Neural cell (in vitro differentiated cells): Measurements from ENCODE around the gene FAM83C. TPM values are rescaled to one million over a fixed set of nuclear protein-coding genes. Genes with fewer than 3 reads are reported as not detected.

ENCODE experiments used
- H2AFZ ChIP-seq: fragments of 200-600, 300-800 bp; sonication (generic), shearing (Covaris generic); 2 replicates; pipeline ENCODE4 v1.6.0; 2014; ENCODE audit warnings: low read depth, mild to moderate bottlenecking, antibody characterized with exemption, low read length, moderate library complexity
- H3F3A ChIP-seq: fragments of 200-600 bp; shearing (Covaris generic); 2 replicates; pipeline ENCODE4 v1.6.1; 2016; ENCODE audit warnings: mild to moderate bottlenecking, moderate library complexity, mixed read lengths, antibody characterized with exemption, low read length; ENCODE audit not compliant: insufficient read depth, poor library complexity, severe bottlenecking
- H3K27ac ChIP-seq: fragments of 200-600, 300-800 bp; sonication (generic), shearing (Covaris generic); 2 replicates; pipeline ENCODE4 v1.5.1; 2014; ENCODE audit warnings: mild to moderate bottlenecking, low read length, moderate library complexity
- H3K27me3 ChIP-seq: fragments of 300-800, 200-600 bp; sonication (generic), shearing (Covaris generic); 2 replicates; pipeline ENCODE4 v1.6.0; 2014; ENCODE audit warnings: mild to moderate bottlenecking, low read depth, low read length, moderate library complexity; ENCODE audit not compliant: insufficient read depth
- H3K36me3 ChIP-seq: fragments of 300-800, 200-600 bp; sonication (generic), shearing (Covaris generic); 2 replicates; pipeline ENCODE4 v1.5.1; 2014; ENCODE audit warnings: mild to moderate bottlenecking, antibody characterized with exemption, low read length, moderate library complexity; ENCODE audit not compliant: insufficient read depth
- H3K4me2 ChIP-seq: fragments of 300-800, 200-600 bp; sonication (generic), shearing (Covaris generic); 2 replicates; pipeline ENCODE4 v1.6.0; 2014; ENCODE audit warnings: mild to moderate bottlenecking, low read length
- H3K4me3 ChIP-seq: fragments of 300-800, 200-600 bp; sonication (generic), shearing (Covaris generic); 2 replicates; pipeline ENCODE4 v1.5.1; 2014; ENCODE audit warnings: mild to moderate bottlenecking, low read length, moderate library complexity
- H3K79me2 ChIP-seq: fragments of 200-600 bp; shearing (Covaris generic); replicated peaks from 2 replicates; pipeline ENCODE4 v1.6.0; 2014; ENCODE audit warnings: mild to moderate bottlenecking, low read length, moderate library complexity; ENCODE audit not compliant: insufficient read depth
- H3K9ac ChIP-seq: fragments of 300-800, 200-600 bp; sonication (generic), shearing (Covaris generic); 2 replicates; pipeline ENCODE4 v1.6.1; 2016; ENCODE audit warnings: mild to moderate bottlenecking, low read length, mixed read lengths
- H3K9me2 ChIP-seq: fragments of 200-600 bp; shearing (Covaris generic); 2 replicates; pipeline ENCODE4 v1.6.1; 2016; ENCODE audit warnings: mild to moderate bottlenecking, low read length, mixed read lengths; ENCODE audit not compliant: insufficient read depth
- H3K9me3 ChIP-seq: fragments of 200-600, 300-800 bp; sonication (generic), shearing (Covaris generic); 2 replicates; pipeline ENCODE4 v1.6.1; 2016; ENCODE audit warnings: mild to moderate bottlenecking, mixed run types, low read length, moderate library complexity, mixed read lengths
- H4K20me1 ChIP-seq: fragments of 200-600 bp; shearing (Covaris generic); 2 replicates; pipeline ENCODE4 v1.6.1; 2016; ENCODE audit warnings: mild to moderate bottlenecking, mixed run types; ENCODE audit not compliant: insufficient read depth
- CTCF ChIP-seq: fragments of 450-650 bp; IDR thresholded peaks from 2 replicates; pipeline ENCODE4 v1.5.1; 2014; ENCODE audit warnings: antibody characterized with exemption, mild to moderate bottlenecking, moderate library complexity; ENCODE audit not compliant: poor library complexity, severe bottlenecking
- EP300 ChIP-seq: fragments of 450-650 bp; conservative IDR thresholded peaks from 2 replicates; pipeline ENCODE4 v1.6.1; 2014; ENCODE audit warnings: antibody characterized with exemption, mild to moderate bottlenecking, moderate library complexity; ENCODE audit not compliant: poor library complexity, severe bottlenecking
- MXI1 ChIP-seq: fragments of 450-650 bp; conservative IDR thresholded peaks from 2 replicates; pipeline ENCODE4 v1.6.1; 2014; ENCODE audit warnings: antibody characterized with exemption, mild to moderate bottlenecking; ENCODE audit not compliant: poor library complexity, severe bottlenecking
- POLR2AphosphoS5 ChIP-seq: IDR thresholded peaks from 2 replicates; pipeline ENCODE4 v1.6.1; 2012
- RAD21 ChIP-seq: fragments of 450-650 bp; conservative IDR thresholded peaks from 2 replicates; pipeline ENCODE4 v1.6.1; 2014; ENCODE audit warnings: antibody characterized with exemption, mild to moderate bottlenecking, moderate library complexity
- REST ChIP-seq: IDR thresholded peaks from 2 replicates; pipeline ENCODE4 v1.6.1; 2012; ENCODE audit warnings: borderline replicate concordance
- SMC3 ChIP-seq: fragments of 450-650 bp; conservative IDR thresholded peaks from 2 replicates; pipeline ENCODE4 v1.6.1; 2014; ENCODE audit warnings: antibody characterized with exemption, mild to moderate bottlenecking, moderate library complexity; ENCODE audit not compliant: poor library complexity
- TAF1 ChIP-seq: IDR thresholded peaks from 2 replicates; pipeline ENCODE4 v1.6.1; 2012; ENCODE audit warnings: low read depth
- polyA plus RNA-seq: library from polyadenylated mRNA; depleted of rRNA; stranded (reverse); fragments of >200 nt; gene quantifications from 2 replicates; pipeline ENCODE4 v1.2.3, GENCODE V29; 2014

Gene FAM83C
- polyA plus RNA-seq, 1 donor from 2014 or later = not detected

GRCh38 chr20:35240811-35241293, 51.4 kb downstream of the FAM83C start:
- Histone ChIP-seq H4K20me1 (no peaks in the 10 kb centered on the region), H3K27ac (peak overlapping the region; percentile 38)
- TF ChIP-seq EP300 = no peak
- no peak for TF ChIP-seq POLR2AphosphoS5
- TF ChIP-seq TAF1 = no peak
- TF ChIP-seq CTCF = no peak

DNA sequence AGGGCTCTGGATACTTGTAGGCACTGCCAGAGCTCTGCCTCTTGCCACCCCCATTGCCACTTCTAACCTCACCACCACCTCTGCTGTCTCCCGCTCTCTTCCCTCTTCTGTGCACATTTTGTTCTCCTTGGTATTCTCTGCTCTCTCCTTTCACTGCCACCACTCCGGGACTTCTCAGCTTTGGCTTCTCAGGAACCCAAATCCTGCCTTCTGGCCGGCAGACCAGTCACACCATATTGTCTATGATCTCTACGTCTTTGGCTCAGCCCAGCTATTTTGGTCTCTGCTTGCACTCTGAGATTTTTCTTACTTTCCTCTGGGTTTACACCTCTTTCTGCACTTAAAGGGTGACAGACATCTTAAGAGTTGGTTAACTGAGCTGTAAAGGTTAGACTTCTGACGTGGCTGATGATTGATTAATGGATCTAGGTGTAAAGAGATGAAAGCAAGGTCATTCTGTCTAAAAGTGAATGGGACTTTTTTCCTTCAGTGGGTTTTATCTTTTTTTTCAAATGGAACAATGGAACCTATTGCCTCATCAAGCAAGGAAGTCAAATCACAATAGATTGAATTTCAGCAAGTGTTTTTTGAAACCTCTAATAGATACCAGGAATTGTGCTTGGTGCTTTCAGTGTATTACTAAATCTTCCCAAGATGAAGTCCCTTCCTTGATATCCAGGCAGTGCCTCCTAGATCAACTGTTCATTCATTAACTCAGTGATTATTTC, 52.0 kb downstream of the FAM83C start:
- H3K4me2 ChIP-seq = no peak overlapping the region

More at GRCh38 chr20:35240811-35241293, 51.4 kb downstream of the FAM83C start:
- Histone ChIP-seq H3K4me2 (no peak overlapping the region), H3K9me3 (no peaks in the 10 kb centered on the region), H3K27me3 (no peaks in the 10 kb centered on the region), H3K9ac (no peak overlapping the region), H3K9me2 (no peaks in the 10 kb centered on the region), H3K79me2 (no peaks in the 10 kb centered on the region), H3K4me3 (no peak overlapping the region), H2AFZ (no peak overlapping the region), H3F3A (no peaks in the 10 kb centered on the region), H3K36me3 (no peaks in the 10 kb centered on the region)

DNA sequence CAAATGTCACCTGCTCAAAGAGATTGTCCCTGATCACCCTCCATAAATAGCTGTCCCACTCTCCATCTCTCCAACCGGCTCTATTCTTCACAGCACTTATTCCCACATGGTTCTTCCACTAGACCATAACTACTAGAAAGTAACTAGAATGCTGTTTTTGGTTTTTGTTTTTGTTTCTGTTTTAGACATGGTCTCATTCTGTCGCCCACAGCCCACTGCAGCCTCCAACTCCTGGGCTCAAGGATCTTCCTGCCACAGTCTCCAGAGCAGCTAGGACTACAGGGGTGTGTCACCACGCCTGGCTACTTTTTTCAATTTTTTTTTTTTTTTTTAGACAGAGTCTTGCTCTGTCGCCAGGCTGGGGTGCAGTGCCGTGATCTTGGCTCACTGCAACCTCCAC, 53.5 kb downstream of the FAM83C start:
- TF ChIP-seq TAF1 (no peak), RAD21 (no peak), CTCF (no peak), EP300 (no peak), MXI1 (no peak), REST (no peak), POLR2AphosphoS5 (no peak)
- Histone ChIP-seq H3K9me3 (no peaks in the 10 kb centered on the region), H3K4me2 (no peak overlapping the region), H3K36me3 (no peaks in the 10 kb centered on the region), H3K9me2 (no peaks in the 10 kb centered on the region), H3K79me2 (no peaks in the 10 kb centered on the region), H3F3A (no peaks in the 10 kb centered on the region), H4K20me1 (no peaks in the 10 kb centered on the region), H3K27me3 (no peaks in the 10 kb centered on the region), H3K27ac (no peak overlapping the region), H3K9ac (no peak overlapping the region), H3K4me3 (no peak overlapping the region), H2AFZ (no peak overlapping the region)

More for the DNA sequence above, 52.0 kb downstream of the FAM83C start:
- Histone ChIP-seq H3F3A (no peaks in the 10 kb centered on the region), H3K4me3 (no peak overlapping the region), H3K36me3 (no peaks in the 10 kb centered on the region), H3K9ac (no peak overlapping the region), H2AFZ (no peak overlapping the region), H3K9me3 (no peaks in the 10 kb centered on the region), H3K9me2 (no peaks in the 10 kb centered on the region), H4K20me1 (no peaks in the 10 kb centered on the region), H3K79me2 (no peaks in the 10 kb centered on the region), H3K27me3 (no peaks in the 10 kb centered on the region), H3K27ac (peak overlapping the region; percentile 38)
- TF ChIP-seq EP300 (peak; percentile 28), SMC3 (no peak)
